Sigmoid colon (tissue), 4 donors: ENCODE data around the gene NDUFV2.

Experiments used
- CTCF ChIP-seq, 4 experiments: fragments of 450-650 bp in 3 of 4; fragments of 200-600 bp in 1 of 4; IDR thresholded peaks; one replicate each; pipeline ENCODE4 v1.5.1; 2016 to 2019; ENCODE audit warnings: antibody characterized with exemption in 4 of 4, mild to moderate bottlenecking in 3 of 4, moderate library complexity in 2 of 4
- EP300 ChIP-seq, 4 donors: sonication (generic); formaldehyde crosslinking; IDR thresholded peaks; one replicate each; pipeline ENCODE4 v1.6.1; 2017; ENCODE audit warnings: antibody characterized with exemption in 4 of 4

GRCh38 chr18:9057646-9058045 is 44.9 kb upstream of the NDUFV2 start:
- TF ChIP-seq EP300 (IDR thresholded peaks at IDR 0.05) (no peak), CTCF (IDR thresholded peaks at IDR 0.05) (no peak)
